ENCODE results near the gene PRAMEF13.
"Not testable (repeated sequence)": the region's sequence is repeated elsewhere in the genome, so short reads cannot be mapped to it uniquely, and the experiment has no call there.

PRAMEF13 gene

GRCh38 chr1:13155909-13156308 lies 45.3 kb downstream of the PRAMEF13 start, which contains the start of gene PRAMEF26:
Gene PRAMEF26, minus strand, starts transcription at chr1:13156009. Its CDS starts 2,914 bp downstream, at chr1:13153095.
- H3K36me3 ChIP-seq (ENCODE audit: control insufficient read depth, insufficient read depth, low read length); H3K4me1 ChIP-seq (ENCODE audit: control insufficient read depth, insufficient read depth, low read length); H3K27me3 ChIP-seq (ENCODE audit: control insufficient read depth, insufficient read depth, low read length); H3K4me3 ChIP-seq (ENCODE audit: low read depth, low read length); H3K27ac ChIP-seq (ENCODE audit: low read depth, low read length); H3K9me3 ChIP-seq (ENCODE audit: control insufficient read depth, insufficient read depth, low read length); H3K9ac ChIP-seq (ENCODE audit: low read depth, low read length): not testable (repeated sequence)
